Ureter (tissue), 1 donor: ENCODE results near the gene PDE9A. TPM values are rescaled to one million over a fixed set of nuclear protein-coding genes. Genes with fewer than 3 reads are reported as not detected.

Source experiments
- DNase-seq: peaks from one replicate; pipeline ENCODE4 v3.0.0-alpha.2; 2020; ENCODE audit warnings: low spot score
- total RNA-seq: library from RNA; stranded (reverse); gene quantifications from one replicate; pipeline ENCODE4 v1.2.4, GENCODE V29; 2023
- donor health status: DM: yes; HTN: yes; CAD: no.

PDE9A gene
- total RNA-seq, 1 donor from 2014 or later: 26.1 TPM

DNA sequence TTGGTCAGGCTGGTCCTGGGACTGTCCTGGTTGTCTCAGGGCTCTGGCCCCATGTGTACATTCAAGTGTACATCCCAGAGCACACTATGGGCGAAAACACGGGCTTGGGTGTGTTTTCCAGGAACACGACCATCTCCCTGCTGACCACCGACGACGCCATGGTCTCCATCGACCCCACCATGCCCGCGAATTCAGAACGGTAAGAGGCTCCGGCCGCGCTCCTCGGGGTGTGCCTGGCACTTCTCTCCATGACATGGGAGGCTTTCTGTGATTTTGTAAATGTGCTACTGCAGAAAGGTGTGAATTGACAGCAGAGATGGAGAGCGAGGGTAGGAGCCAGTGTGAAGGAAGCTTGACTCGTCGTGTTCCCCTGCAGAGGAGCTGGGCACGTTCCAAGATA is 34.4 kb downstream of the PDE9A start:
- DNase-seq: no peak

GRCh38 chr21:42688226-42688840 is 34.9 kb downstream of the PDE9A start:
- DNase-seq: no peak

DNA sequence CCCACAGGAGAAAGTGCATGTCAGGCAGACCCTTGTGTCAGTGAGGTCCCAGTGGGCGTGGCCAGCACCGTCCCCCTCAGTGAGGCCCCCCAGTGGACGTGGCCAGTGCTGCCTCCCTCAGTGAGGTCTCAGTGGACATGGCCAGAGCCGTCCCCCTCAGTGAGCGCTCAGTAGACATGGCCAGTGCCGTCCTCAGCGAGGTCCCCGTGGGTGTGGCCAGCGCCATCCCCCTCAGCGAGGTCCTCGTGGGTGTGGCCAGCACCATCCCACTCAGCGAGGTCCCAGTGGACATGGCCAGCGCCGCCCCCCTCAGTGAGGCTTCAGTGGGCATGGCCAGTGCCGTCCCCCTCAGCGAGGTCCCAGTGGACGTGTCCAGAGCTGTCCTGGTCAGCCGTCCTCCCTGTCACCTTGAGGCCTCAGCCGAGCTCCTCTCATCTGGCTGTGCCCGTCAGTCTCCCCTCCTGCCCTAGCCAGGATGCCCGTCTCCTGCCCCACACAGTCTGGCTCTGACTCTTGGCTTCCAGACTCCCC is 35.5 kb downstream of the PDE9A start:
- no peak for DNase-seq

DNA sequence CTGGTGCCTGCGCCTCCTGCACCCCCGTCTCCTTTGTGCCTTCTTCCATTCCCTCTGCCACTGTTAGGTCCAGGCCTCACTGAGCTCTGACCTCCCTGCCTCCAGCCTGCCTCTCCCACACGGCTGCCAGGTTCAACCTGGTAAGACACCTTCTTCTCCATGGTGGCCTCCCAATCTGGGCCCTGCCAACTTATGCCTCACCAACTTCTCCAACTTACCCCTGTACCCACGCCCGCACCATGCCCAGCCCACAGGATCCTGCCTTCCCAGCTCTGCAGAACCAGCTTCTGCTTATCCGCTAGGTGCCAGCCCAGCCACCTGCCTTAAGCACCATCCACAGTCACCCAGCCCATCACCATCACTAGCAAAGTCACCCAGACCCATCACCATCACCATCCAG is 37.2 kb downstream of the PDE9A start:
- DNase-seq: no peak

- no peak for DNase-seq
Observed at GRCh38 chr21:42691901-42692559, 38.6 kb downstream of the PDE9A start.

GRCh38 chr21:42692688-42693087 is 39.3 kb downstream of the PDE9A start:
- no peak for DNase-seq

DNA sequence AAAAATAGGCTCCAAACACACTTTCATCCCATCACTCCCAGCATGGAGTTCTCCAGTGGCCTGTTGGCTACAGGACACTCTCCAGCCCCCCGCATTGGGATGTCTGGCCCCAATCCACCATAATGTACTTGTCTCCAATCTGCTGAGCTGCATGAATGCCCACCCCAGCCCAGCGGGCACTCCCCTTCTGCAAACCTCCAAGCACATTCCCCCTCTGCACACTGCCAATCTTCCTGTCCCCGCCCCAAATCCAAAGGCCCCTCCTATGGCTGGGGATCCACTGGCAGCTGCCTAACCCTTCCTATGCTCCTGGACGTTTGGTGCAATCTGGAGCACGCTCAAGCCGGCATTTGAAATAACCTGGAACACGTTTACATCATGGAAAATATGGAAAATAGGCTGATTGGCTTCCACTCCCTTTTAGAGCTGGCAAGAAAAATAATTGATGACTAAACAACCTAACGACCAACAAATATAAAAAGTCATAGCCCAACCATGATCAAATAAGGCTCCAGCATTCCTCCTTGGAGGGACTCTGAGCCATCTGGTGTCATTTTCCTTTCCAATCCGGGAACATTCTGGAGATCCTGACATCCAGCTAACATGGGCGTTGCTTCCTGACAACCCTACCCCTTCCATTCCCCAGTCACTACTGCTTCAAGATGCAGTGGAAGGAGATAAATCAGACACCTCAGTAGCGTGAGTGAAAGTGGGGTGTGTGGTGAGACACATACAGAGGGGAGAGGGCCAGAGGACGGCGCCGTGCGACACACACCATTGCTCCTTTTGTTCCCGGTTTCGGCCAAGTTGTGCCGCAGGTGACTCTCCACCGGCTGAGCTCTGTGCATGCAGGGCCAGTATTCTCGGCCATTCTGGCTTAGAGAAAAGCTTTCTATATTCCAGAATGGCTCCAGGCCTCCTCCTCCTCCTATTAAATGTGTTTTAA is 41.6 kb downstream of the PDE9A start:
- no peak for DNase-seq

GRCh38 chr21:42695697-42696380 is 42.4 kb downstream of the PDE9A start:
- DNase-seq: no peak

DNA sequence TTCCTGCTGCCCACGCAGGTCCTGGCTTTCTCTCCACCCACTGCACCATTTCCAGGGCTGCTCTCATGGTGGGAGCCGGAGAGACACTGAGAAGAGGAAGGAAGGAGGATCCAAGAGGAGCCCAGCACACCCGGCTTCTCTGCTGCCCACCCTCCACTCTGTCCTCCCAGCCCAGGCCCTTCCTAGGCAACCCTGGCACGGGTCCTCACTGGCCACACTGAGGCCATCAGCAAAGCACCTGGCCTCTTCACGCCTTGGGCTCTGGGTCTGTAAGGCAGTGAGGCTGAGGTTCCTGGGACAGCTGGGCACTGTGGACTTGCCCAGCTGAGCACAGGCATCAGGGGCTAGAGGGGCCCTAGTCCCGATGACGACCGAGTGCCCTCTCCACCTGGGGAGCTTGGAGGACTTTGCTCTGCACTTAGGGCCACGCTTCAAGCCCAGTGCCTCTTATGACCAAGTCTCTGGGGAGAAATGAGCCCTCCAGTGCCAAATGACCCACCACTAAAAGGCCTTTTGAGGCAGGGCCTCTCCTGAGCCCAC is 43.1 kb downstream of the PDE9A start:
- DNase-seq: no peak

DNA sequence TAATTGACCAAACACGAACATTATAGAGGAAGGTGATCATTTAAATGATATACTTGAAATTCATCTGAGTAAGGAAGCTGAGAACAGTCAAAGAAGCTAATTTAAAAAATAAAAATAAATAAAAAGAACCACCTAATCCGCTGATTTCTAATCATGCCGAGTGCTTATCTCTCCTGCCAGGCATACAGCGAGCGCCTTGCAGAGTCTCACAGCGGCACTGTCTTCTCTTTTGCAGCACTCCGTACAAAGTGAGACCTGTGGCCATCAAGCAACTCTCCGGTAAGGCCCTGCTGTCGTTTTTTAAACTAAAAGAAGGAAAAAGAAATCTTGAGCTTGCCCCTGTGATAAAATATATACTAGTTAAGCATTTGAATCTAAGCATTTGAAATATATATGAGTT is 45.3 kb downstream of the PDE9A start:
- no peak for DNase-seq

- no peak for DNase-seq
Observed at GRCh38 chr21:42699196-42699595, 45.8 kb downstream of the PDE9A start.

- DNase-seq: no peak
Observed at GRCh38 chr21:42701706-42702456, 48.5 kb downstream of the PDE9A start.

- no peak for DNase-seq
Observed at GRCh38 chr21:42702720-42703119, 49.3 kb downstream of the PDE9A start.

- no peak for DNase-seq
Observed at GRCh38 chr21:42703136-42703908, 49.9 kb downstream of the PDE9A start.

DNA sequence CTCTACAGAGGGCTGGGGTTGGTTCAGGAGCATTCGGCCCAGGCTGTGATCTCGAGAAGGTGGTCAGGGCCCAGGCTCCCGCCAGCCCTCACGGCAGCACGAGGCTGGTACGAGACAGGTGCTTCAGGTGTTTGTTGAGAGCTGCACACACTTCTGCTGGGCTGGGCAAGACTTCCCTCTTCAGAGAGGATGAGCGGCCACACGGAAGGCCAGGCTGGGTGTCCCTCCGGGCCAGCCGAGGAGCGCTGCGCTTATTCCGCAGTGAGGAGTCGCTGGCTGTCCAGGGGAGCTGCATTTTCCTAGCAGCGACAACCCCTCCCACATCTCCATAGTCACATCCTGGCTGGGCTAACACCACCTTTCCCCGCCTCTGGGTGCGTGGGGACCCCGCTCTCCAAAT is 50.5 kb downstream of the PDE9A start:
- no peak for DNase-seq

DNA sequence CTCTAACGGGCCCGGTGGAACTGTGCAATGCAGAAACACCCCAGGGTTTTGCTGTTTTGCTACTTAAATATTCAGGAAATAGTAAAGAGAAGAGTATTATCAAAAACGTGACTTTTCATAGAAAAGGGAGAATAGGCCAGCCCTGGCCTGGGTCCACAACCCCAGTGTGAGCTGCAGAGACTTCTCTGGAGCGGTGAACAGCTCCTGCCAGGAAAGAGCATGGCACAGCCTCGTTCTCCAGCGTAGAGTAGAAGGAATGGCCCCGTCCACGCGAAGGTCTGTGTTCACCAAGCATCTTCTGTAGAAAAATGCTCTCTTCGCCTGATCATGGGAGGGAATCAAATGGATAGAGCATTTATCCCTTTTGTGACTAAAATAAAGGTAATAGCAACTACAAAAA is 51.4 kb downstream of the PDE9A start:
- DNase-seq: no peak

DNA sequence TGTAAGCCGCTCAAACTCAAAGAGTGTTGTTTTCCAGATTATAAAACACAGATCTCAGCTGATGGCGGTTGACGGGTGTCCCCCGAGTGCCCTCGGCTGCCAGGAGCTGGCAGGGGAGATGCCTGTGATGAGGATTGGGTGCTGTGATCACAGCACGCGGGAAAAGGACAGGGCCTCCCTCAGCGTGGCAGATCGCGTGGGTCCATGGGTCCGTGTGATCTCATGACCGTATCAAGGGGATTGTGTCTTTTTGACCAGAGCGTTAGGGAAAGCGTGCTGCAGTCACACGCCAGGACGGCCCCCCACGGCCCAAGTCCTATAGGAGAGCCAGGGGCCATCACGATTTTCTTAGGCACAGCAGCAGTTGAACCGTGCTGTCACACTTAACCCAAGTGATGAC is 51.9 kb downstream of the PDE9A start:
- no peak for DNase-seq

DNA sequence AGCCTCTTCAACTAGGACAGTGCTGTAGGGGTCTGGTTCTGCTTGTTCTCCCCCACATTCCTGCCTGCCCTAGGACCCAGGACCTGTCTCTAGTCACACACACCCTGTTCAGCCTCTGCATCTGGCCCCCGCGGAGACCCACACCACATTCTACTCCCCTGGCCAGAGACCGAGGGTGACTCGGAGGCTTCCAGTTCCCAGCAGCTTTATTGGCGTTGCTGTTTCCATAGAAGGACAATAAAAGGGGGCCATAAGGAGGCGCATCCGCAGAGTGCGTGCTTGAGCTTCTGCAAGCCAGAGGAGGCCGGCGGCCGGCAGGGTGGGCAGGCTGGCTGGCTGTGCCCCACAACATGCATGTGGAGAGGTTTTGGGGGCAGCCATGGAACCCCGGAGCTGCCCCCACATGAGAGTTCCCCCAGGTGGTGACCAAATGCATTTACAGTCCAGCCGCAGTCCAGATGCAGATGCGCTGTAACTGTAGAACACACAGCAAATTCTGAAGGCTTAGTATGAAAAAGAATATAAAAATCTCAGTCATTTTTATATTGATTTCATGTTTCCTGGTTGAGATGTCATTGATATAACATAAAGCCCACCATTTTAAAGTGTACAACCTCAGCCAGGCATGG is 52.4 kb downstream of the PDE9A start:
- no peak for DNase-seq

DNA sequence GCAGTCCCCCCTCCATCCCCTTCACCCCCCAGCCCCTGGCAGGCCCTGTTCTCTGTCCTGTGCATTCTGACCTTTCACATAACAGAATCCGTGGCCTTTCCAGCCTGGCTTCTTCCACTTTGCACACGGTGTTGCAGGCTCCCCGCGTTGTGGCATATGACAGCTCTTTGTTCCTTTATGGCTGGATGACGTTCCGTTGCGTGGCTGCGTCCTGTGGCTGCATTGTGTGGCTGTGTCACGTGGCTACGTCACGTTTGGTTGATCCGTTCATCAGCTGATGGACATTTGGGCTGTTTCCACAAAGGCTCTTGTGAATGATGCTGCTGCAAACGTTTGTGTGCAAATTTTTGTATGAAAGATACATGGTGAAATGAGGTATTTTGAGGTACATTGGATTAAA is 53.3 kb downstream of the PDE9A start:
- DNase-seq: no peak
